Measurements from ENCODE around the gene ELMO1. TPM values are rescaled to one million over a fixed set of nuclear protein-coding genes. Genes with fewer than 3 reads are reported as not detected.

ELMO1 gene
- total and polyA plus RNA-seq, 2 of the 13 experiments (the other 11 are each of a cell fraction or from before 2014, with no cell fraction given) = 0.11 to 0.17 TPM

DNA sequence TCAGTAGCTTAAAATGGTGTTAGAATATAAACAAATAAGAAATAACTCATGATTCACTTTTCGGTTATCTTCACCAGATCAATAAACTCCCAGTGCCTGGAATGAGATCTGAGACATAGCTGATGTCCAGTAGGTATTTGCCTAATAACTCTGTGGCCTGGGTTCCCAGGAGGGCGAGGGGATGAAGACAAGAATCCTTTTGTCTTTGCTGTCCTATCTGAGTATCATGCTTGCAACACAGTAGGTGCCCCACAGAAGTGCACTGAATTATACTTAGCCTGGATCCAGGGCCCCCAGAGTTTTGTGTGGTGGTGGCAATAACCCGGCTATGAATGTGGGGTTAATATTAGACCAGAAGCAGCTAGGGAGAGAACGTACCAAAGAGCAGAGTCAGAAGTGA, 374.3 kb downstream of the ELMO1 start (continued):
- TF ChIP-seq ZNF614 (CRISPR knock-in tag; IDR thresholded peaks at IDR 0.05; ENCODE audit: borderline replicate concordance) (peak; percentile 80; the same call in 1 of the 2 replicates), TCF7L2 (IDR thresholded peaks at IDR 0.05; ENCODE audit: low read depth, low read length) (peak; percentile 61; the same call in 1 of the 2 replicates), HNRNPK (IDR thresholded peaks at IDR 0.05; ENCODE audit: low read depth, low read length, poor library complexity, severe bottlenecking) (no peak), ZNF3 (CRISPR knock-in tag; IDR thresholded peaks at IDR 0.05) (no peak), ZNF552 (CRISPR knock-in tag; IDR thresholded peaks at IDR 0.05; ENCODE audit: borderline replicate concordance) (no peak), NR2F1 (CRISPR knock-in tag; IDR thresholded peaks at IDR 0.05) (no peak), HOXA7 (CRISPR knock-in tag; IDR thresholded peaks at IDR 0.05) (no peak), ZNF761 (CRISPR knock-in tag; conservative IDR thresholded peaks at IDR 0.05) (no peak), ZNF30 (CRISPR knock-in tag; IDR thresholded peaks at IDR 0.05) (no peak), MED1 (CRISPR knock-in tag; IDR thresholded peaks at IDR 0.05) (peak; percentile 65), KDM2A (CRISPR knock-in tag; IDR thresholded peaks at IDR 0.05; ENCODE audit: borderline replicate concordance, low read depth) (no peak), LCORL (IDR thresholded peaks at IDR 0.05) (no peak), LCORL (CRISPR knock-in tag; IDR thresholded peaks at IDR 0.05) (0 out of 2 replicates have a peak, but pooled peaks have one; percentile 35), RORA (CRISPR knock-in tag; IDR thresholded peaks at IDR 0.05) (no peak), ZNF660 (CRISPR knock-in tag; IDR thresholded peaks at IDR 0.05; ENCODE audit: borderline replicate concordance, low read depth) (no peak), ZC3H4 (CRISPR knock-in tag; IDR thresholded peaks at IDR 0.05; ENCODE audit: borderline replicate concordance) (no peak), CBFB (CRISPR knock-in tag; IDR thresholded peaks at IDR 0.05) (peak; percentile 67), HNRNPH1 (optimal IDR thresholded peaks at IDR 0.05; ENCODE audit: low read depth, low read length) (no peak), ZMYM3 (CRISPR knock-in tag; IDR thresholded peaks at IDR 0.05) (no peak), ZNF343 (CRISPR knock-in tag; IDR thresholded peaks at IDR 0.05) (no peak)
- TF ChIP-seq, protein P1, sequence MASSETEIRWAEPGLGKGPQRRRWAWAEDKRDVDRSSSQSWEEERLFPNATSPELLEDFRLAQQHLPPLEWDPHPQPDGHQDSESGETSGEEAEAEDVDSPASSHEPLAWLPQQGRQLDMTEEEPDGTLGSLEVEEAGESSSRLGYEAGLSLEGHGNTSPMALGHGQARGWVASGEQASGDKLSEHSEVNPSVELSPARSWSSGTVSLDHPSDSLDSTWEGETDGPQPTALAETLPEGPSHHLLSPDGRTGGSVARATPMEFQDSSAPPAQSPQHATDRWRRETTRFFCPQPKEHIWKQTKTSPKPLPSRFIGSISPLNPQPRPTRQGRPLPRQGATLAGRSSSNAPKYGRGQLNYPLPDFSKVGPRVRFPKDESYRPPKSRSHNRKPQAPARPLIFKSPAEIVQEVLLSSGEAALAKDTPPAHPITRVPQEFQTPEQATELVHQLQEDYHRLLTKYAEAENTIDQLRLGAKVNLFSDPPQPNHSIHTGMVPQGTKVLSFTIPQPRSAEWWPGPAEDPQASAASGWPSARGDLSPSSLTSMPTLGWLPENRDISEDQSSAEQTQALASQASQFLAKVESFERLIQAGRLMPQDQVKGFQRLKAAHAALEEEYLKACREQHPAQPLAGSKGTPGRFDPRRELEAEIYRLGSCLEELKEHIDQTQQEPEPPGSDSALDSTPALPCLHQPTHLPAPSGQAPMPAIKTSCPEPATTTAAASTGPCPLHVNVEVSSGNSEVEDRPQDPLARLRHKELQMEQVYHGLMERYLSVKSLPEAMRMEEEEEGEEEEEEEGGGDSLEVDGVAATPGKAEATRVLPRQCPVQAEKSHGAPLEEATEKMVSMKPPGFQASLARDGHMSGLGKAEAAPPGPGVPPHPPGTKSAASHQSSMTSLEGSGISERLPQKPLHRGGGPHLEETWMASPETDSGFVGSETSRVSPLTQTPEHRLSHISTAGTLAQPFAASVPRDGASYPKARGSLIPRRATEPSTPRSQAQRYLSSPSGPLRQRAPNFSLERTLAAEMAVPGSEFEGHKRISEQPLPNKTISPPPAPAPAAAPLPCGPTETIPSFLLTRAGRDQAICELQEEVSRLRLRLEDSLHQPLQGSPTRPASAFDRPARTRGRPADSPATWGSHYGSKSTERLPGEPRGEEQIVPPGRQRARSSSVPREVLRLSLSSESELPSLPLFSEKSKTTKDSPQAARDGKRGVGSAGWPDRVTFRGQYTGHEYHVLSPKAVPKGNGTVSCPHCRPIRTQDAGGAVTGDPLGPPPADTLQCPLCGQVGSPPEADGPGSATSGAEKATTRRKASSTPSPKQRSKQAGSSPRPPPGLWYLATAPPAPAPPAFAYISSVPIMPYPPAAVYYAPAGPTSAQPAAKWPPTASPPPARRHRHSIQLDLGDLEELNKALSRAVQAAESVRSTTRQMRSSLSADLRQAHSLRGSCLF (CRISPR knock-in tag; IDR thresholded peaks at IDR 0.05; ENCODE audit: borderline replicate concordance) = no peak
- TF ChIP-seq, protein P2, sequence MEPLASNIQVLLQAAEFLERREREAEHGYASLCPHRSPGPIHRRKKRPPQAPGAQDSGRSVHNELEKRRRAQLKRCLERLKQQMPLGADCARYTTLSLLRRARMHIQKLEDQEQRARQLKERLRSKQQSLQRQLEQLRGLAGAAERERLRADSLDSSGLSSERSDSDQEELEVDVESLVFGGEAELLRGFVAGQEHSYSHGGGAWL (CRISPR knock-in tag; IDR thresholded peaks at IDR 0.05) = no peak
- TF ChIP-seq, protein P3, sequence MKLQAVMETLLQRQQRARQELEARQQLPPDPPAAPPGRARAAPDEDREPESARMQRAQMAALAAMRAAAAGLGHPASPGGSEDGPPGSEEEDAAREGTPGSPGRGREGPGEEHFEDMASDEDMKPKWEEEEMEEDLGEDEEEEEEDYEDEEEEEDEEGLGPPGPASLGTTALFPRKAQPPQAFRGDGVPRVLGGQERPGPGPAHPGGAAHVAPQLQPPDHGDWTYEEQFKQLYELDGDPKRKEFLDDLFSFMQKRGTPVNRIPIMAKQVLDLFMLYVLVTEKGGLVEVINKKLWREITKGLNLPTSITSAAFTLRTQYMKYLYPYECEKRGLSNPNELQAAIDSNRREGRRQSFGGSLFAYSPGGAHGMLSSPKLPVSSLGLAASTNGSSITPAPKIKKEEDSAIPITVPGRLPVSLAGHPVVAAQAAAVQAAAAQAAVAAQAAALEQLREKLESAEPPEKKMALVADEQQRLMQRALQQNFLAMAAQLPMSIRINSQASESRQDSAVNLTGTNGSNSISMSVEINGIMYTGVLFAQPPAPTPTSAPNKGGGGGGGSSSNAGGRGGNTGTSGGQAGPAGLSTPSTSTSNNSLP (IDR thresholded peaks at IDR 0.05; ENCODE audit: low read depth, low read length) = peak; percentile 81
- TF ChIP-seq, protein P4, sequence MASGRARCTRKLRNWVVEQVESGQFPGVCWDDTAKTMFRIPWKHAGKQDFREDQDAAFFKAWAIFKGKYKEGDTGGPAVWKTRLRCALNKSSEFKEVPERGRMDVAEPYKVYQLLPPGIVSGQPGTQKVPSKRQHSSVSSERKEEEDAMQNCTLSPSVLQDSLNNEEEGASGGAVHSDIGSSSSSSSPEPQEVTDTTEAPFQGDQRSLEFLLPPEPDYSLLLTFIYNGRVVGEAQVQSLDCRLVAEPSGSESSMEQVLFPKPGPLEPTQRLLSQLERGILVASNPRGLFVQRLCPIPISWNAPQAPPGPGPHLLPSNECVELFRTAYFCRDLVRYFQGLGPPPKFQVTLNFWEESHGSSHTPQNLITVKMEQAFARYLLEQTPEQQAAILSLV (CRISPR knock-in tag; IDR thresholded peaks at IDR 0.05; ENCODE audit: borderline replicate concordance) = no peak

All from HepG2 (cell line).